Body of pancreas (tissue), 4 donors: ENCODE measurements around the gene ISG20L2. TPM values are rescaled to one million over a fixed set of nuclear protein-coding genes. Genes with fewer than 3 reads are reported as not detected.

ENCODE experiments used
- ATAC-seq: fragments of 150-250 bp; one replicate; pipeline ENCODE4 v1.9.1; 2016
- DNase-seq, 4 donors: peaks; one replicate each; pipeline ENCODE4 v3.0.0-alpha.2; 2019
- H3K27ac ChIP-seq, 4 donors: fragments of 200-600 bp; sonication (generic); 1 replicate in 3 of 4; 2 replicates in 1 of 4; pipeline versions ENCODE4 v1.5.1 to v1.6.1; 2016 to 2019; ENCODE audit warnings: mild to moderate bottlenecking in 1 of 4, mixed read lengths in 1 of 4, moderate library complexity in 1 of 4
- H3K27me3 ChIP-seq, 2 donors: fragments of 200-600 bp; sonication (generic); one replicate each; pipeline ENCODE4 v1.6.0; 2016; ENCODE audit warnings: mild to moderate bottlenecking in 1 of 2
- H3K36me3 ChIP-seq, 2 donors: fragments of 200-600 bp; sonication (generic); replicated peaks in 1 of 2; 2 replicates each; pipeline ENCODE4 v1.5.1; 2016; ENCODE audit warnings: low read depth in 2 of 2; ENCODE audit not compliant: insufficient read depth in 1 of 2
- H3K4me1 ChIP-seq: fragments of 200-600 bp; sonication (generic); one replicate; pipeline ENCODE4 v1.6.0; 2016
- H3K4me3 ChIP-seq, 2 donors: fragments of 200-600 bp; sonication (generic); 1 replicate in 1 of 2; 2 replicates in 1 of 2; pipeline ENCODE4 v1.5.1; 2016 to 2019
- H3K9me3 ChIP-seq, 3 donors: fragments of 200-600 bp; sonication (generic); 1 replicate in 2 of 3; 2 replicates in 1 of 3; pipeline ENCODE4 v1.5.1; 2016
- POLR2A ChIP-seq, 3 donors: fragments of 450-650 bp; IDR thresholded peaks; one replicate each; pipeline ENCODE4 v1.6.1; 2016; ENCODE audit warnings: antibody characterized with exemption in 3 of 3, mild to moderate bottlenecking in 2 of 3
- WGBS, 2 donors: methylation state at CpG; one replicate each; pipeline ENCODE4 v1.1.5; 2017; 5-methylcytosine and 5-hydroxymethylcytosine counted together
- intact Hi-C: fragments of 100-400 bp; cut with DNase I; formaldehyde crosslinking; loops from one replicate; pipeline ENCODE4 v1.15.1; 2023
- total RNA-seq, 2 donors: library from RNA; depleted of rRNA; stranded (reverse); fragments of >200 nt; gene quantifications; one replicate each; pipeline ENCODE4 v1.1.0, GENCODE V29; 2016
- TF ChIP-seq, protein P1 (sequence below), 7 experiments: fragments of 450-650 bp in 4 of 7; fragments of 200-600 bp in 3 of 7; sonication (generic) in 3 of 7; IDR thresholded peaks; one replicate each; pipeline ENCODE4 v1.5.1; 2016 to 2019; ENCODE audit warnings: antibody characterized with exemption in 7 of 7

Gene ISG20L2, protein sequence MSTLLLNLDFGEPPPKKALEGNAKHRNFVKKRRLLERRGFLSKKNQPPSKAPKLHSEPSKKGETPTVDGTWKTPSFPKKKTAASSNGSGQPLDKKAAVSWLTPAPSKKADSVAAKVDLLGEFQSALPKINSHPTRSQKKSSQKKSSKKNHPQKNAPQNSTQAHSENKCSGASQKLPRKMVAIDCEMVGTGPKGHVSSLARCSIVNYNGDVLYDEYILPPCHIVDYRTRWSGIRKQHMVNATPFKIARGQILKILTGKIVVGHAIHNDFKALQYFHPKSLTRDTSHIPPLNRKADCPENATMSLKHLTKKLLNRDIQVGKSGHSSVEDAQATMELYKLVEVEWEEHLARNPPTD
- total RNA-seq, result 10 to 100 TPM; 11.9 to 14.3 TPM

DNA sequence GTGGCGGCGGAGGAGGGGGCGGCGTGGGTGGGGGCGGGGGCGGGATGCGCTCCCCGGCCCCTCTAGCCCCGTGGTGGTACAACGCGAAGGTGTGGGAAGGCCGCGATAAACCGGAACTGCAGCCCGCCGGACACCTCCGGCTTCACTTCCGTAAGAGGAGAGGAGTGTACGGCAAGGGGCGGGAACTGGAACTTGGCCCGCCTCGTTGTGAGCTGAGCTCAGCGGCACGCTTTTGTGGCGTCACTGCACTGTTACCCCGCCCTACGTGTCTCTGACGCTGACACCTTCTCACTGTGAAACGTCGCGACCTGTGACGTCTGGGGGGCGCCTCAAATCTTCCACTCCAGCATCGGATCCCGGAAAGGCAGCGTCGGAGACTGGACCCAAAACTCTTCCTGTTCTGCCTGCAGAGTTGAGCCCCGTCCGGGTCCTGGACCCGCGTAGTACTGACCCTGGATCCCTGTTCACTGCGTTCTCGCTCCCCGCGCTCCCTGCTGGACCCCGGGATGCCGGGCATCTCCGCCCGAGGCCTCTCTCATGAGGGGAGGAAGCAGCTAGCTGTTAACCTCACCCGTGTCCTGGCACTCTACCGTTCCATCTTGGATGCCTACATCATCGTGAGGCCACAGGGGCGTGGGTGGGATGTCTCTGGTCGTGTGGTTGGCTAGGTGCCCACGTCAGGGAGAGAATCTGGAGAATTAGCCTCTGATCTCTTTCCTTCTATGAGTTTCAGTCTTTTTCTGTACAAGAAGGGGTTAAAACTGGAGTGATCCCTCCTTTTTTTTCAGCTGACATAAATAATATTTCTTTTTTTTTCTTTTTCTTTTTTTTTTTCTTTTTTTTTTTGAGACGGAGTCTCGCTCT, at the start of gene ISG20L2:
TSS of gene ISG20L2 (minus strand) at position 168 of the 864 bp plus-strand sequence. CDS start 1,114 bp downstream, outside the sequence.
- intact Hi-C loops, result no loop called here

DNA sequence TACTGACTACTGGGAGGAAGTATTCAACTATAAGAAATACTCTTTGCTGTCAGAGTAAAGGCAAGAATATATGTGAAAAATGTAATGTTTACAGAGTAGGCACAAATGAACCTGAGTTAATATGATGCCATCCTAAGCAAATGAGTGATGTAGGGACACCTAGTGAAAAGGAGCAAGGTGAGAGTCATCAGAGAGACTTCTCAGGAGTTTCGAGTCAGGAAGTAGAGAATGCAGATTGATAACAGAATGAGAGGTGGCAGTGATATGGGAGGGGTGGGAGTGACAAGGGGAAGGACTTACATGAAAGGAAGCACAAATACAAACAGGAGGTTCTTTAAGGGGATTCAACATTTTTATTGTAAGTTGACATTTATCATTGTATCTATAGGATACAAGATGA, 49.0 kb upstream of the ISG20L2 start:
- Histone ChIP-seq H3K4me1 (peaks cover 17% of the 10 kb centered on the region), H3K36me3 (no peaks in the 10 kb centered on the region), H3K9me3 (no peaks in the 10 kb centered on the region), H3K4me3 (no peak overlapping the region), H3K27me3 (no peaks in the 10 kb centered on the region), H3K27ac (no peak overlapping the region)
- intact Hi-C loops, result no loop called here
- ATAC-seq (no peak), DNase-seq (no peak)
- TF ChIP-seq POLR2A (IDR thresholded peaks at IDR 0.05), result no peak
- TF ChIP-seq, protein P1, sequence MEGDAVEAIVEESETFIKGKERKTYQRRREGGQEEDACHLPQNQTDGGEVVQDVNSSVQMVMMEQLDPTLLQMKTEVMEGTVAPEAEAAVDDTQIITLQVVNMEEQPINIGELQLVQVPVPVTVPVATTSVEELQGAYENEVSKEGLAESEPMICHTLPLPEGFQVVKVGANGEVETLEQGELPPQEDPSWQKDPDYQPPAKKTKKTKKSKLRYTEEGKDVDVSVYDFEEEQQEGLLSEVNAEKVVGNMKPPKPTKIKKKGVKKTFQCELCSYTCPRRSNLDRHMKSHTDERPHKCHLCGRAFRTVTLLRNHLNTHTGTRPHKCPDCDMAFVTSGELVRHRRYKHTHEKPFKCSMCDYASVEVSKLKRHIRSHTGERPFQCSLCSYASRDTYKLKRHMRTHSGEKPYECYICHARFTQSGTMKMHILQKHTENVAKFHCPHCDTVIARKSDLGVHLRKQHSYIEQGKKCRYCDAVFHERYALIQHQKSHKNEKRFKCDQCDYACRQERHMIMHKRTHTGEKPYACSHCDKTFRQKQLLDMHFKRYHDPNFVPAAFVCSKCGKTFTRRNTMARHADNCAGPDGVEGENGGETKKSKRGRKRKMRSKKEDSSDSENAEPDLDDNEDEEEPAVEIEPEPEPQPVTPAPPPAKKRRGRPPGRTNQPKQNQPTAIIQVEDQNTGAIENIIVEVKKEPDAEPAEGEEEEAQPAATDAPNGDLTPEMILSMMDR (IDR thresholded peaks at IDR 0.05), result no peak
- WGBS, 2 donors, result 19 to 30% methylated on average over 1 of the region's 1 CpG

More for the DNA sequence above, at the start of gene ISG20L2:
- 1 to 2% methylated on average over 21 to 49 of the region's 57 CpGs for WGBS, 2 donors
- H3K4me3 ChIP-seq, result peak within 1 kb of the TSS; percentile 46 to 85
- peaks cover 0 to 2% of the 10 kb centered on the region in 2 donors for H3K36me3 ChIP-seq
- H3K4me1 ChIP-seq, result peaks cover 50% of the 10 kb centered on the region
- peak within 1 kb of the TSS; percentile 93 to 97 (median 96) for H3K27ac ChIP-seq
- no peaks in the 10 kb centered on the region for H3K9me3 ChIP-seq
- peak; percentile 93 for ATAC-seq
- peak; percentile 95 to 99 (median 98) for DNase-seq
- H3K27me3 ChIP-seq, result no peaks in the 10 kb centered on the region
- peak in 2 of 3 donors; percentile 56 to 61 for TF ChIP-seq POLR2A (IDR thresholded peaks at IDR 0.05)
- TF ChIP-seq, protein P1 (IDR thresholded peaks at IDR 0.05), result peak in 1 of 7 experiments; percentile 3

DNA sequence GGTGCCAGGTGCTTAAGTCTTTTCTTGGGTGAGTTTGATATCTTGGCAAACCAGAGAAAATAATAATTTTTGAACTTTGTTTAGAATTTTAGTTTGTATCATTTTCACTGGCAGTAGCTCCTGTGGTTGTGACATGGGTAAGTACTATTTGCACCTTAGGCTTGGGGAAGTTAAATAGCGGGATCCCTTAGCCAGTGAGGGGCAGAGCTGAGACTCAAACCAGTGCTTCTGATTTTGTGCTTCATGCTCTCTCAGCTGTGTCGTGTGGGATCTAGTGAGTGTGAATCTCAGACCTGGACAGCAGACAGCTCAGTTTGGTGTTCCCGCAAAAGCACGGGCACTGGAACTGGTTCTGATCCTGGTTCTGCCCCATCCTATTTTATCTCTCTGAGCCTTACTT, 48.4 kb upstream of the ISG20L2 start:
- Histone ChIP-seq H3K4me1 (peaks cover 21% of the 10 kb centered on the region), H3K27ac (no peak overlapping the region), H3K4me3 (no peak overlapping the region), H3K9me3 (no peaks in the 10 kb centered on the region), H3K27me3 (no peaks in the 10 kb centered on the region), H3K36me3 (no peaks in the 10 kb centered on the region)
- ATAC-seq (no peak), DNase-seq (no peak)
- 52 to 64% methylated on average over 4 of the region's 4 CpGs for WGBS, 2 donors
- TF ChIP-seq, protein P1 (IDR thresholded peaks at IDR 0.05), result no peak
- TF ChIP-seq POLR2A (IDR thresholded peaks at IDR 0.05), result no peak
- intact Hi-C loops, result no loop called here

DNA sequence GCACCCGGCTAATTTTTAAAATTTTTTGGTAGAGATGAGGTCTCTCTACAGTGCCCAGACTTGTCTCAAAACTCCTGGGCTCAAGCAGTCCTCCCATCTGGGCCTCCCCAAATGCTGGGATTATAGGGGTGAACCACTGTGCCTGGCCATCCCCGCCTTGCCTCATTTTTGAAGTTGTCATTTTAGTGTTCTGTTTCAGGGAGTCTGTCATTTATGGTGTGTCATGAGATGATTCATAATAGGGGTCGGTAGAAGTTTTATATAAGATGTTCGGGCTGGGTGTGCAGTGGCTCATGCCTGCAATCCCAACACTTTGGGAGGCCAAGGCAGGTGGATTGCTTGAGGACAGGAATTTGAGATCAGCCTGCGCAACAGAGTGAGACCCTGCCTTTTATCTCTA, 47.2 kb upstream of the ISG20L2 start:
- ATAC-seq, result no peak
- Histone ChIP-seq H3K36me3 (peaks cover 0 to 2% of the 10 kb centered on the region in 2 donors), H3K4me1 (peaks cover 23% of the 10 kb centered on the region), H3K27ac (no peak overlapping the region), H3K4me3 (no peak overlapping the region), H3K9me3 (no peaks in the 10 kb centered on the region), H3K27me3 (no peaks in the 10 kb centered on the region)
- no peak for TF ChIP-seq POLR2A (IDR thresholded peaks at IDR 0.05)
- TF ChIP-seq, protein P1 (IDR thresholded peaks at IDR 0.05), result no peak
- no peak for DNase-seq
- intact Hi-C loops, result no loop called here
- 80 to 84% methylated on average over 5 of the region's 5 CpGs for WGBS, 2 donors
